GM19324 (cell line): ENCODE data around the gene NAMPT.
"Not testable (repeated sequence)": the region's sequence is repeated elsewhere in the genome, so short reads cannot be mapped to it uniquely, and the experiment has no call there.

ENCODE experiments used
- ATAC-seq: cut with Tn5 transposase; IDR thresholded peaks from one replicate; pipeline ENCODE4 v1.9.1; 2021; ENCODE audit warnings: mild to moderate bottlenecking, moderate library complexity; ENCODE audit not compliant: unreplicated experiment, low FRiP score

NAMPT gene

GRCh38 chr7:106305732-106306131 lies 20.9 kb upstream of the NAMPT start:
- ATAC-seq, result no peak

- no peak for ATAC-seq
Measured at GRCh38 chr7:106304568-106304967, 19.8 kb upstream of the NAMPT start.

GRCh38 chr7:106298631-106299030 lies 13.8 kb upstream of the NAMPT start:
- ATAC-seq, result not testable (repeated sequence)

DNA sequence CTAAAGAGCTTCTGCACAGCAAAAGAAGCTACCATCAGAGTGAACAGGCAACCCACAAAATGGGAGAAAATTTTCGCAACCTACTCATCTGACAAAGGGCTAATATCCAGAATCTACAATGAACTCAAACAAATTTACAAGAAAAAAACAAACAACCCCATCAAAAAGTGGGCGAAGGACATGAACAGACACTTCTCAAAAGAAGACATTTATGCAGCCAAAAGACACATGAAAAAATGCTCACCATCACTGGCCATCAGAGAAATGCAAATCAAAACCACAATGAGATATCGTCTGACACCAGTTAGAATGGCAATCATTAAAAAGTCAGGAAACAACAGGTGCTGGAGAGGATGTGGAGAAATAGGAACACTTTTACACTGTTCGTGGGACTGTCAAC lies 13.4 kb upstream of the NAMPT start:
- not testable (repeated sequence) for ATAC-seq

DNA sequence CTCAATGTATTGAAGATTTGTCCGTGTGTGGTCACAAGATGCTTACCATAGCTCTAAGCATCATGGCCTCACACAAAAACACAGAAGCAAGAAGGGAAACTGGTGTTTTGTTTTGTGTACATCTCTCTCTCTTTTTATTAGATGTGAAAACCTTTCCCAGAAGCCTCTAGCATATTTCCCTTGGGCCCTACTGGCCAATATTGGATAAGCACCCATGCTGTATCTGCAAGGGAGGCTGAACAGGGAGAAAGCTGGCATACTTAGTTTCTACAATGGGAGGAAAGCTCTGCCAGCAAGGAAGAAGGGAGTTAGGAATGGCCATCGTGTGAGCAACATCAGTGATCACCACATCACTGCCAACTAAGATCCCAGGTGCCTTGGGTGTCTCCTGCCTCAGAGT lies 9.6 kb upstream of the NAMPT start:
- no peak for ATAC-seq

- no peak for ATAC-seq
Measured at GRCh38 chr7:106291247-106291646, 6.5 kb upstream of the NAMPT start.

GRCh38 chr7:106290319-106290718 lies 5.5 kb upstream of the NAMPT start:
- ATAC-seq, result no peak

GRCh38 chr7:106289848-106290247 lies 5.1 kb upstream of the NAMPT start:
- no peak for ATAC-seq

GRCh38 chr7:106288263-106288662 lies 3.5 kb upstream of the NAMPT start:
- ATAC-seq, result no peak

DNA sequence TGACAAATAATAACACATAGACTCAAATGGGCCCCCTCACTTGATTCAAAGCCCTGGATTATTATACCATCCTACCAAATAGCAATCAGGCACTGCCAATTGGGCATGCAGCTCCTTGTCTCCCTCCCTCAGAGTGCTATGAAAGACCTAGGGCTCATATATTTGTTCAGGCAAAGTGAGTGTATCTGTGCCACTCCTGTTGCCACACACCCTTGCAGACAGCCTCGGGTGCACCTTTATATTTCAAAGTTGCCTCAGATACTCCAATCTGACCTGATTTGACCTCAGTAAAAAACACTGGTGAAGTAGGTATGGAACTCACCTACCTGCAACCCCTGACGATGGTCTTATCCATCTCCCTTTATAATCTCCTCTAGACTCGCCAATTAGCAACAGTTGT lies 3.0 kb upstream of the NAMPT start:
- ATAC-seq, result no peak

DNA sequence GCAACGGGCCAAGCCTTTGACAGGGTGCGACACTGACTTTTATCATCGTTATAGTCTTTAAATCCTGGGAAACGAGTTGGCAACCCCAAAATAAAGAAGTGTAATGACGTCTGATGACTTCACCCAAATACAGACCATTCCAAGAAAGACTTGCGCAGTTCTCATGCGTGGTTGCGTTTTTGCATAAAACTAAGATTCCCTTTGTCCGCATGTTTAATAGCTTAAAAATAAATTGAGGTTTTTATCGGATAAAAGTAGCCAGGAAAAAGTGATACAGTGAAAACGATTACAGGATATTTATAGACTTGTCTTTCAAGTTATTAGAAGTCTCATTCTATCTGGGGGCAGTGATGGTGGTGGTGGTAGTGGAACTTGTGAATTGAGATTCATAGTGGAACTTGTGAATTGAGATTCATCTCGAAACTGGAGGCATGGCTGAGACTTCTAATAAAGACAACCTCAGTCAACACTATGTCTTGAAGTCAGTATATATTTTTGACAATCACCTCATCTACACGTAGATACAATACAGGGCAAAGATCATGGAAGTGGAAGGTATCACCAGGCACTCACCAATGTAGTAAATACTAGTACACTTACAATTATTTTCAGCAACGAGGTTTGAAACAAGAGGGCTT lies 1.2 kb upstream of the NAMPT start:
- no peak for ATAC-seq

DNA sequence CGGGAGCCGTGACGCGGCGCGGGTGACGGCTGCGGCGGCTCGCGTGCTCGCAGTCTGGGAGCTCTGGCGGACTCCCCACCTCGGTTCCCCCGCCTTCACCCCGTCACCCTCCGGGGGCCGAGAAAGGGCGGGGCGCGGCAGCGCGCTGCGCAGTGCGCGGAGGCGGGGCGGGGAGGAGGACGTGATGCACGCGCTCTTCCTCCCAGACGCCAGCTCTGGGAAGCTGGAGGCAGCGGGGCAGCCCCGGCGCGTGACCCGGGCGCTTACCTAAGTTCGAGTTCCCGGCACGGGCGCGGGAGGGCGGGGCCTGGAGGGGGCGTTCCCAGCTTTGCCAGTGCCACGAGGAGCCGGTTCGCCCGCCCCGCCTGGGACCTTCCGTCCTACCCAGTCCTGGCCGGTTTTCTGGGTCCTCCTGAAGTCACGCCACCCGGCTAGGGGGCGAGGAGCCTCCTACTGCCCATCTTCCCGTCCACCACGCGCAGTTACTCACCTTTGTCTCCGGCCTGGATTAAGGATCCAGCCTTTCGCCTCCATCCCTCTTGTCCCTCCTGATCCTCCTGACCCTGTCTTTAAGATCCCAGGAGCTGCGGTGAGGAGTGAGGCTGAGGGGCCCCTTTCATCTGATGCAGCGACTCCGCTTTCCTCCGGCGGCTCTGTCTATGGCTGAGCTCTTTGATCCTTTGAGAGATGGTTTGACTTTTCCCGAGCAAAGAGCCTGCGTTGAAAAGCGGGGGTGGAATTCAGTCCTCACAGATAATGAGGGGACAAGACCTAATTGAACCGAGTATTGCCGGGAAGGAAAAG lies 470 bp upstream of the NAMPT start:
- peak; percentile 92 for ATAC-seq

- peak; percentile 26 for ATAC-seq
Measured at GRCh38 chr7:106283831-106284713, 711 bp downstream of the NAMPT start.

GRCh38 chr7:106283501-106283830 lies 1.3 kb downstream of the NAMPT start:
- ATAC-seq, result no peak

DNA sequence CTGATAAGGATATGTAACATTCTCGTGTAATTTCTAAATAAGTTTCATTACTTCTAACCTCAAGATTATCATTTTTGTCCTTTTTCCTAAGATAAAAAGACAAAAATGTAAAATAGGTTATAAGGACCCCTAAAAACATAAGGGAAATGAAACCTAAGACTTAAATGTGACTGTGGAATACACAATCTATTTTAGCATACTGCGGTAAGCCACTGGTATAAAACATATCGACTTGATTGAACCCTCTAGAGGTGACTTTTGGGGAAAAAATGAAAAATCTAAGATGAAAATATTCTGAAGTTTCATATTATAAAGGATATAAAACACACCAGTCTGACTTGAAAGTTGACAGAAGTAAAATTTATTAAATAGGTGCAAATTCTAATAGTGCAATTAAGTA lies 1.9 kb downstream of the NAMPT start:
- ATAC-seq, result no peak

GRCh38 chr7:106282390-106282789 lies 2.4 kb downstream of the NAMPT start:
- no peak for ATAC-seq

- ATAC-seq, result no peak
Measured at GRCh38 chr7:106281585-106282318, 3.0 kb downstream of the NAMPT start.

DNA sequence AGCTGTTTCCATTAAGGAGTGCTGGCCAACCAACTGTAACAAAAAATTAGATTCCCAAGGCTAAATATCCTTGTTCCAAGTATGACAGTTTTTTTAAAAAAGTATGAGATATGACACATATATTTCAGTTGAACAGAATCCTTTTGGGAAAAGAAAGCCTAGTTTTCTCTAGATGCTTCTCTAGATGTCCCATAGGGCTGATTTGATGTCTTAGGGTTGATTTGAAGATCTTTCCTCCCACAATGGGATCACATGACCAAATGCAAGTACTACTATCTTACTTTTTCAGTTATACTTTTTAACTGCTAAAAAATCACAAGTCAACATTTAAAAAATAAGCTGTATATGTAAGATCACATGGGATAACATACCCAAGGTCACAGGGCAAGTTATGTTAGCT lies 3.7 kb downstream of the NAMPT start:
- no peak for ATAC-seq

DNA sequence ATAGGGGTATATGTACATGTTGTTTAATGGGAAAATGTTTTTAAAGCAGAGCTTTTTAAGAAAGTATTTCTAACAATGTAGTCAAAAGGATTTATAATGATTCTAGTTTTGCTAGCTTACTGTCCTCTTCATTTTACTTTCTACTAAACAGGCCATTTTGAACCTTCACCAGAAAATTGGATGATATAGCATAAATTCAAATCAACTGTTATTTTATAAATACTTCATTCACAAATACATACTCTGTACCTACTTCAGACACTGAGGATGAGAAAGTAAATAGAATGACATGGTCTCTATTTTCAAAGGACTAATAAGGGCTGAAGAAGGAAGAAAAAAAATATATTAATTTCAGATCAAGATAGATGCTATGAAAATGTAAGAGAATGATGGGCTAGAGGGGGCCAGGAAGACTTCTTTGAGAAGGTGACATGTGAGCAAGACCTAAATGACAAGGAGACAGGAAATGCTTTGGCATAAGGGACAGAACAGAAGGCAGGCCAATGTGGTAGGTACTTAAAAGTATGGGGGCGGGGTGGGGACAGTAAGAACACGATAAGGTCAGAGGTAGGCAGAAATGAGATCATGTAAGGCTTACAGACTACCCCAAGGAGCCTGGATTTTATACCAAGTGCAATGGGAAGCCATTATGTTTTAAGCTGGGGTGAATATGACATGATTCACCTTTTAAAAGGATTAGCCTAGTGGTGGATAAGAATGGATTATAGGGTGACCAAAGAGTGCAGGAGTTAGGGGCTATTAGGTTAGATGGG lies 5.2 kb downstream of the NAMPT start:
- no peak for ATAC-seq

GRCh38 chr7:106278695-106279094 lies 6.1 kb downstream of the NAMPT start:
- ATAC-seq, result no peak
